ENCODE results near the gene ACSL6.

DNA sequence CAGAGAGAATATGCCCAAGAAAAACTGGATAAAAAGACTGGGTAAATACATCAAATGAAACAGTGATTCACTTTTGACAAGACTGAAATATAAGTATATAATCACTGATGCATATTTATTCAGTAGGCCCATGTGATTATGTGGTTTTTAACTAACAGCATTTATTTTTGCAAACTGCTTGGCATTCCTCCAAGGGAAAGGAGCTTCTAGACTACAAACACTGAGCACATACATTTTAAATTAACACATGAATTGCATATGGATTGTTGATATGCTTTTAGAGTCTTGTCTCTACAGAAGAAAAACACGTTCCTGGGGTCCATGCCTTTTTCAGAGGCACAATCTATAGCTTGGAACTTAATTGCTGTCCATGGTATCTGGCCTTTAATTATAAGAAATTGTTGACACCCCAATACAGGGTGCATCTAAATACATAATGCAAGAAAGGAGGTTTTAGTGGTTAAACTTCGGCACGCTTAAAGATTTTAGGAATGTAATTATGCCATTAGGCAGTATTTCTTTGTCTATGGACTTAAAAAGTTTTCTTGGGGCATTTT, 59.1 kb downstream of the ACSL6 start:
- TF ChIP-seq EZH2 (IDR thresholded peaks at IDR 0.05; ENCODE audit: low read length, missing control alignments) = no peak
- TF ChIP-seq, protein P1, sequence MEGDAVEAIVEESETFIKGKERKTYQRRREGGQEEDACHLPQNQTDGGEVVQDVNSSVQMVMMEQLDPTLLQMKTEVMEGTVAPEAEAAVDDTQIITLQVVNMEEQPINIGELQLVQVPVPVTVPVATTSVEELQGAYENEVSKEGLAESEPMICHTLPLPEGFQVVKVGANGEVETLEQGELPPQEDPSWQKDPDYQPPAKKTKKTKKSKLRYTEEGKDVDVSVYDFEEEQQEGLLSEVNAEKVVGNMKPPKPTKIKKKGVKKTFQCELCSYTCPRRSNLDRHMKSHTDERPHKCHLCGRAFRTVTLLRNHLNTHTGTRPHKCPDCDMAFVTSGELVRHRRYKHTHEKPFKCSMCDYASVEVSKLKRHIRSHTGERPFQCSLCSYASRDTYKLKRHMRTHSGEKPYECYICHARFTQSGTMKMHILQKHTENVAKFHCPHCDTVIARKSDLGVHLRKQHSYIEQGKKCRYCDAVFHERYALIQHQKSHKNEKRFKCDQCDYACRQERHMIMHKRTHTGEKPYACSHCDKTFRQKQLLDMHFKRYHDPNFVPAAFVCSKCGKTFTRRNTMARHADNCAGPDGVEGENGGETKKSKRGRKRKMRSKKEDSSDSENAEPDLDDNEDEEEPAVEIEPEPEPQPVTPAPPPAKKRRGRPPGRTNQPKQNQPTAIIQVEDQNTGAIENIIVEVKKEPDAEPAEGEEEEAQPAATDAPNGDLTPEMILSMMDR (conservative IDR thresholded peaks at IDR 0.05 in 1 of 2, IDR thresholded peaks at IDR 0.05 in 1 of 2; ENCODE audit: low read depth in 1 of 2, low read length in 2 of 2) = no peak
